A204.1 (cell line): ENCODE results near the gene ANGPTL4.
A peak's percentile ranks its signal among the peaks of the same experiment; 100 is the strongest.
"Not testable (repeated sequence)": the region's sequence is repeated elsewhere in the genome, so short reads cannot be mapped to it uniquely, and the experiment has no call there.

Experiments
- FAIRE-seq: peaks from 2 replicates; lab custom pipeline; 2012; peaks lifted over from hg19 to GRCh38; lab: Jason Lieb, UNC

Gene ANGPTL4

DNA sequence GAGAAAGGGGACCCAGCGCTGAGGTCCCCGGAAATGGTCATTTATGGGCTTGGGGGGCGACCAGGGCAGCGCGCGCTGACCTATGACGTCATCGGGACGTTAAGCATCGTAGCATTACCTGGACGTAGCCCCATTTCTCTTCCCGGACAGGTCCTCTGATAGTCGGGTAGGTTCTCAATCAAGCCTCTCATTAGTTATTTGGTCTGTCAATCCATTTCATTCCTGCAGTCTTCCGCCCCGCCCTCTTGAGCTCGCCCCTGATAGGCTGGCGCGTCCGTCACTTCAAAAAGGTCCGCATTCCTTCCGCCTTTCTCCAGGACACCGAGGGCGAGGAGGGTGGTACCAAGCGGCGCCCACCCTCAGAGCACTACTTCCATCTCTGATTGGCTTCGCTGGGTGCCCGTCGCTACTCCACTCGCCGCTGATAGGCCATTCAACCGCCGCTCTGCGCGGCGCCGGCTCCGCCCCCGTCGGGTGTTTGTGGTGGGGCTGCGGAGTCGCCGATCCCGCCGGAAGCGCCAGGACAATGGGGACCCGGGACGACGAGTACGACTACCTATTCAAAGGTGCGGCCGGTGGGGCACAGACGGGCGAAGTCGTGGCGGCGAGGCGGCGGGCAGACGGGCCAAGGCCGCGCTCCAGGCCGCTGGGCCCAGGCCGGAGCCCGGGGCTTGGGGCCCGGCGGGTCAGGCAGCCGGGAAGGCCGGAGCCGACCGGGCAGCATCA, 26.1 kb downstream of the ANGPTL4 start, which contains the start of gene RAB11B:
Gene RAB11B, plus strand, starts transcription at position 470 of the 726 bp plus-strand sequence. Its CDS starts 57 bp downstream, at position 527.
- FAIRE-seq, result peak; percentile 99

DNA sequence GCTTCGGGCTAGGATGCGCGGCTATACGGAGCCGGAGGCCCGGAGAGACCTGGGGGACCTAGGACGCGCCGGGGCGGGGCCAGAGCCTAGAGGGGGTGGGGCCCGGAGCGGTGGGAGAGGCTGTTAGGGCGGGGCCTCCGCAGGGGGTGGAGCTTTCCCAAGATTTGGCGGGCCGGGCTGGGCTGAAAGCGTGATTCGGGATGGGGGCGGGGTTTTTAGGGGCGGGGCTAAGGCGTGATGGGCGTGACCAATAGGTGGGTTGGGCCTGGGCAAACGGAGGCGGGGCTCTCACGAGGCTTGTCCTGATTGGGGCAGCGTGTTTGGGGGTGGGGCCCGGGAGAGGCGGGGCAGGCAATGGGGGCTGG, 26.6 kb downstream of the ANGPTL4 start:
- FAIRE-seq, result no peak

DNA sequence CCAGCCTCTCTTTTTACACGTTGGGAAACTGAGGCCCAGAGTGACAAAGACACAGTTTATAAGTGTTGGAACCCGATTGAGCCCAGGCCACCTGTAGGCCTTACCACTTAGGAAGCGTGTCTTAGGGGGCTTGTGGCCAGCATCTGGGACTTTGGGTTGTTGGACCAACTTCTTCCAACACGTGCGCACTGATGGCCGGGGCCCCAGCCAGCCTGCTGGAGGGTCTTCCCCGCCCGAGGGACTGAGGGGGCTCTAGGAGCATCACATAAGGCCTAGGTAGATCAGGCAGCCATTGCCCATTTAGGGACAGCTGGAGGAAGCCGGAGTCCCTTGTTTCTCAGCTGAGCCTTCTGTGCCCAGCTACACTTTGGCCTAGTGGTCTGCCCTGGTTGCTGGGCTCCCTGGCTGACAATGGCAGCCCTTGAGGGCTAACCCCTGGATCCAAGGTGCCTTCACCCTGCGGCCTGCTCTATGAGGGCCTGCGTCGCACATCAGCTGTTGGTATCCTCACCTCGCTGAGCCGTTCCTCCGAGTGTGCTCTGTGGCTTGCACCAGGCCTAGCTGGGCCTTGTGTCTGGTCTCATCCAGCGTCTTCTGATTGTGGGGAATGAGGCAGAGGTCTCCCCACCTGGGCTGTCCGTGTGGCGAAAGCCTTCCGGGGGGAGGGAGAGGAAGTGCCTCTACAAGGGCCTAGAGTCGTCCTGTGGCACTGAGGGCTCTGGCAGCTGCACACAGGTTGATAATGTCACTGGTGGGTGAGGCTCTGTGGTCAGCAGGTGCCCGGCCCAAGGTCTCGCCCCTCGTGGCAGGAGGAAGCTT, 27.5 kb downstream of the ANGPTL4 start:
- FAIRE-seq, result no peak

DNA sequence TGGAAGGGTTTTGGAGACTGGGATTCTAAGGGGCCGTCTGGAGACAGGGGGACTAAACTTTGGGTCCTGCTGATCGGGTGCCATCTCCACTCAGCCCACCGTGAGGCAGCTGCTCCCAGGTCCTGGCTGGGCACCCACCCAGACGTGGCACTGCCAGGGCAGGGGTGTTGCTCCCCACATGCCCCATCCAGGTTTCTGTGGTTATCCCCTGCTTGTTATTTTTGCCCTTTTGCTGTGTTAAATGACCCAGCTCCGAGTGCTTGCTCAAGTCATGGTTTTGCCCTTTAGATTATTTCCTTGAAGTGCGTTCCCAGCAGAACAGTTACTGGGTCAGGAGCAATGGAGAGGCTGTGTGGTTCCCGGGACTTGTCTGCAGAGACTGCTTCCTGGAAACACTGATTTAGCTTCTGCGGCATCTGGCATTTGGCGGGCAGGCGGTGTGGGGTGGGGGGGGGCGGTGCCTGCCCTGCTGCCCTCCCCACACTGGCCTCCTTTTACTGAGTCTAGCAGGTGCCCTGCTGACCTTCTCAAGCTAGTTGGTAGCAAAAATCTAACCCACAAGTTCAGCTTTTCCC, 28.1 kb downstream of the ANGPTL4 start:
- no peak for FAIRE-seq

DNA sequence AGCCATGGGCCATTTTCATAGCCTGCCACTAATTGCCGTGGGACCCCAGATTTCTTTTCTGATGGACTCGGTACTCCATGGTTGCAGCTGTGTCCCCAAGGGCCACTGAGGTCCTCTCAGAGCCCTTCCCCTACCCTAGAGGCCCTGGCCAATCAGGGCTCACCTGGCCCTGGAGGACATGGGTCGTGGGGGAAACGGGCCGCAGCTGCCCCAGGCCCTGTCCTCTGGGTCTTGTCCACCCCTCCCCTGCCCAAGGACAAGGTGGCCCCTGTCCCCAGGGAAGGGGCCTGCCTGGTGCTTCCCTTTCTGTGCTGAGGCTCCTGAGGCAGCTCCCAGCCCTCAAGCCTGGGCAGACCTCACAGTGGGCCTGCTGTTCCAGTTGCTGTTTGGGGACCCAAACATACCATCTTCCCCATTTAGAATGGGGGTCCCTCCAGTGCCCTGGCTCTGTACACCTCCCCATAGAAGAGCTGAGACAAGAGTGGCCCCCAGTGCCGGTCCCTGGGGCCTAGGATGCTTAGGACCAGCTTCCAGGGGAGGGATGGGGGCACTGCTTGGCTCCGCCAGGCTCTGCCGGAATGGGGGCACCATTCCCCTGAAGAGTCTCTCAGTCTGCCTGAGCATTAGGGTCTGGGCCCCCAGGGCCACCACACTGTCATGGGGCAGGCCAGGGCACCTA, 29.4 kb downstream of the ANGPTL4 start:
- no peak for FAIRE-seq

DNA sequence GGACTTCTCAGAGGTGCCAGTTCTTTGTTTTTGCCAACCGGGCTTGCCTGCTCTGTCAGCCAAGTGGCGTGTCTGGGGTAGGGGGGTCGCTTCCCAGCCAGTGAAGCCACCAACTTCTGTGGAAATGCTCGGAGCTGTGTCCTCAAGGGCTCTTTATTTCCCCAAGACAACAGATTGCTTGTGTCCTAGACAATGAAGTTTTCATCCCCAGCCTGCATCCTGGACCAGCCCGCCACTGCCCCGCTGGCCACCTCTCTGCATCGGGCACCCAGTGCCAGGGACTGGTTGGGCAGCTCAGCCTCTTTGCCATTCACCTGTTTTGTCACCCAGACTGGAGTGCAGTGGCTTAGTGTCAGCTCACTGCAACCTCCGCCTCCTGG, 29.9 kb downstream of the ANGPTL4 start:
- FAIRE-seq, result no peak

DNA sequence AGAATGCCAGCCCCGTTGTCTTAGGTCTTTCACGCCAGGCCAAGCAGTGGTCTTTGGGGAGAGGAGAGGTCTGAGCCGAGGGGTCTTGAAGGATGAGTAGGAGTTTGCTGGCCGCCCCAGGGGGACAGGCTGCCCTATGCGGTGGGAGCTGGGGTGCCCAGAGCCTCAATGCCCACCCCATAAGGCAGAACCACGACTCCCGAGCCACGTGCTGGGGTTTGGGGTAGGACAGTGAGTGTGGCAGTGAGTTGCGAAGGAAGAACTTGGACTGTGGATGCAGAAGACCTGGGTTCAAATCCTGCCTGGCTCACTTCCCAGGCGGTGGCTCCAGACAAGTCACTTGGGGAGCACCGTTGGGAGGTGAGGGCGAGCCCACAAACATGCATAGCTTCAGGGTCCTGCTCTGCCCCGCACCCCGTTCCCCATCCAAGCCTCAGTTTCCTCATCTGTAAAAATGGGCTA, 31.7 kb downstream of the ANGPTL4 start:
- FAIRE-seq, result no peak

DNA sequence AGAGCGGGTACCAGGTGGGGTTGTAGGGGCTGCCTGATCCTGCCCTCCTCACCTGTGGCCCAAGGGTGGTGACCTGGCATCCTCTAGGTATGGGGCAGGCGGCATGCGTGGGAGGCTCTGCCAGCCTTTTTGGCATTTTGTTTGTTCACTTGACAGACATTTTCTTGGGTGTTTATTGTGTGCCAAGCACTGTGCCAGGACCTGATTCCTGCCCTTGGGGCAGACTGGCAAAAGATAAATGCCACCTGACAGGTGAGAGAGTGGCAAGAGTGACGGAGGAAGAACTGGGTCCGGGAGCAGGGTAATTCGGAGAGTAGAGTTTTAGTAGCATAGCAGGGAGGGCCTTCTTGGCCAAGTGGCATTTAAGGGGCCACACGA, 32.2 kb downstream of the ANGPTL4 start:
- no peak for FAIRE-seq

DNA sequence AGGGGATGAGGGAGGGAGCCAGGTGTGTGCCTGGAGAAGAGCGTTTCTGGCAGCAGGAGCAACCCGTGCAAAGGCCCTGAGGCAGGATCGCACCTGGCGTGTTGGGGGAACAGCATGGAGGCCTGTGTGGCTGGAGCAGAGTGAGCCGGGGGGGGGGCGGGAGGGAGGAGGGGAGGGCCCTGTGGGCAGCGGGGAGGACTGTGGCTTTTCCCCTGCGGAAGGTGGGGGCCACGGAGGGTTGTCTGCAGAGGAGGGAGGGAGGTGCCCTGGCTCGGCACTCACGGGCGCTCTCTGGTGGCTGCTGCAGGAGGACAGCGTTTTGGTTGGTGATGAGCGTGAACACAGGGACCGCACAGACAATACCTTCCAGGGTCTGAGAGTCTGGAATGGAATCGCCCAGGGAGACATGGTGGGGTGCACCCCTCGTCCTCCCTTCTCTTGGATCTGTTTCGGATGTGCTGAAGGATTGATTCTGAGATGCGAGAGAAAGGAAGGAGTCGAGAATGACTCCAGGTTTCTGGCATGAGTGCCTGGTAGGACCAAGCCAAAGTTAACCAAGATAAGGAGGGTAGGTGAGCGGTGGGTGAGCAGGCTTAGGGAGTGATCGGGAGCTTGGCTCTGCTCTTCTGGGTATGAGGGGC, 32.7 kb downstream of the ANGPTL4 start:
- no peak for FAIRE-seq

GRCh38 chr19:8397271-8397670, 33.3 kb downstream of the ANGPTL4 start:
- FAIRE-seq, result no peak

GRCh38 chr19:8397746-8398310, 33.9 kb downstream of the ANGPTL4 start:
- no peak for FAIRE-seq

DNA sequence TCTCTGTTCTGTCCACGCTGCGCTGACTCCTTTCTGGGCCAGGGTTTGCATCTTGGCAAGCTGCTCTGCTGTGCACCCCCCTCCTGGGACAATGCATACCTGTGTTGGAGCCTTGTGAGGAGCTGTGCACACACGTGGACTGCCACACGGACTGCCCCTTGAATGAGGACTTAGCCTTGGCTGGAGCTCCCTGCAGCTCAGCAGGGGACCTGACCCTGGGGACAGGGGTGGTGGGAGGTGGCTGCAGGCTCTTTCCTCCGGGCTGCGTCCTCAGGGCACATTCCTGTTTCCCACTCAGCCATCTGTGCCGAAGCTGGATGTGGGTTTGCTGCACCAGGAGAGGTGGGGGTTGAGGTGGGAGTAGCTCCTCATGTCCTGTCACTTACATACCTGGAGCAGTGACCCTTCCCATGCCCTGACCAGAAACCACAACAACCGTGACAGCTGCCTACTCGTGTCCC, 34.4 kb downstream of the ANGPTL4 start:
- no peak for FAIRE-seq

DNA sequence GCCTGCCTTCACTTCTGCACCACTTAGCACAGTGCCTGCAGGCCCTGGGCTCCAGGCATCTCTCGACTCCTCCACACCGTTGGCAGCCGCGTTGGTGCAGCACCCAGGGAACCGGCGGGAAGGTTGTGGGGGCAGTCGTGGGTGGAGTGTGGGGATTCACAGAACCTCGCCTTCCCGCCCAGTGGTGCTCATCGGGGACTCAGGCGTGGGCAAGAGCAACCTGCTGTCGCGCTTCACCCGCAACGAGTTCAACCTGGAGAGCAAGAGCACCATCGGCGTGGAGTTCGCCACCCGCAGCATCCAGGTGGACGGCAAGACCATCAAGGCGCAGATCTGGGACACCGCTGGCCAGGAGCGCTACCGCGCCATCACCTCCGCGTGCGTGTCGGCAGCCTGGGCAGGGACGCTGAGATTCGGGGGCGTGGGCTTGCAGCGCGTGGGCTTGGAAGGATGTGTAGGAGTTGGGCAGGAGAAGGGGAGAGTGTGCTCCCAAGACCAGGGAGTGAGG, 35.8 kb downstream of the ANGPTL4 start:
- no peak for FAIRE-seq

GRCh38 chr19:8401981-8402411, 38.0 kb downstream of the ANGPTL4 start:
- no peak for FAIRE-seq

- no peak for FAIRE-seq
Measured at GRCh38 chr19:8403098-8403819, 39.3 kb downstream of the ANGPTL4 start.

DNA sequence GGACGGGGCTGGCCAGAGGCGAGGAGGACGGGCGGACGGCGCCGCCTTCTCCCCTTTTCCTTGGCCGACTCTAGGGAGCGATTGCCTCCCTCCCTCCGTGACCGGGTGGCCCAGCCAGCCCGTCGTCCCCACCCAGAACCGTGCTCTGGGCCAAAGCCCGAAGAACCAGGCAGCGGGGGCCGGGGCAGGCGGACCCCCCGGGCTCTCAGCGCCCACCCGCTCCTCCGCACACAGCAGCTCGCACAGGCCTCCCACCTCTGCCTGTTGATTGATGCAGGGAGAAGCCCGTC, 39.8 kb downstream of the ANGPTL4 start:
- no peak for FAIRE-seq

DNA sequence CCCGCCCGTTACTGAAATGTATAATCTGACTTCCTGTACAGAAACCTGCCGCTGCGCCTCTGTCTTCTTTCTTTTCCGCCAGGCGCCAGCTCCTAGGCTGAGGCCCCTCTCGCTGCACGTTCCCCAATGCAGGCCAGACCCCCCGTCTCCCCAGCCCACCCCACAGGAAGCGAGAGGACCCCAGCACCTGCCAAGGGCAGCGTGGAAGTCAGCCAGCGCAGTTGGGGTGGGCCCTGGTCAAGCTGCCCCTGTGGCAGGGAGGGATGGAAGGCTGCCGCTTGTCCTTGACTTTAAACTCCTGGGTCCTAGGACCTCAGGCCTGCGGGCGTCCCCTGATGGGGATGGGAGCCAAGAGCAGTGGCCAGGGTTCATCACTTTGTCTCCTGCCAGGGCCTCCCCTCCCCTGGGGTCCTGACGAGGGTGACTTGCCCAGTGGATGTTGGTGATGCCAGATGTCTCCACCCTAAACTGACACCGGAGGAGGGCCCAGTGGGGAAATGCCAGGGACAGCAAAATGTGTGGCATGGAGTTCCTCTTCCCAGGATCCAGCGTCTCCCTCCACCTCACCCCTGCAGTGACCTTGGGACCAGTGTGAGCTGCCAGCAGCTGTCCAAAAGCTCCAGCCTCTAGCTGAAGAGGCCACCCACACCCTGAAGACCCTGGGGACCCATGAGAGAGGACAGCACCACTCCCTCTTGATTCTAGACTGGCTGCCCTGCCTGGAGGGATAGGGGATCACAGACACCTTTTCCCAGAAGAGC, 40.6 kb downstream of the ANGPTL4 start:
- FAIRE-seq, result no peak

GRCh38 chr19:8410718-8411117, 46.8 kb downstream of the ANGPTL4 start:
- FAIRE-seq, result not testable (repeated sequence)

DNA sequence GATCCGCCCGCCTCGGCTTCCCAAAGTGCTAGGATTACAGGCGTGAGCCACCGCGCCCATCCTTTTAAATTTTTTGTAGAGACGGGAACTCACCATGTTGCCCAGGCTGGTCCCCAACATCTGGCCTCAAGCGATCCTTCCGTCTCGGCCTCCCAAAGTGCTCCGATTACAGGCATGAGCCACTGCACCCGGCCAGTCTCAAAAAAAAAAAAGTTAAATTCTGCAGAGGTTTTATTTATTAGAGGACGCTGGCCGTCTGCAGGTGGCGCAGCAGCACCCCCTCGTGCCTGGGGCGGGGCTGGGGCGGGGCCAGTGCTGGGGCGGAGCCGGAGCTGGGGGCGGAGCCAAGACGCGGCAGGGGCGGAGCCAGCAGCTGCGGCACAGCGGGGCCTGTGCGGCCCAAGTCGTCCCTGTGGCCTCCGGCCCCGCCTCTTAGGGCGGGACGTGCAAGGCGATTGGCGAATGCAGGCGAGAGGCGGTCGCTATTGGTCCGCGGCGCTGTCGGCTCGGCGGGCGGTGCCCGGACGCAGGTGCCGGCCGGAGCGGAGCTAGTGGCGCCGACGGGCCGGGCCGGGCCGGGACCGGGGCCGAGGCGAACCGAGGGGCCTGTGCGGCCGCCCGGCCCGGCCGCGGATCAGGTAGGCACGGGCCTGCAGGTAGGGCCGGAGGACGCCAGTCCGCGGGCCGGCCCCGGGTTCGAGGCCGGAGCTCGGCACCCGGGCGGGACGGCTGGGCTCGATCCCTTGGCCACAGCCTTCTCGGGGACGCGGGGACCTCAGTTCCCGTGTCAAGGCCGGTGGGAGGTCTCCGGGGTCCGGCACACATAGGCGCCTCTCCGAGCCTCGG, 49.1 kb downstream of the ANGPTL4 start, which contains the start of gene MARCHF2:
Gene MARCHF2, plus strand, starts transcription at position 523 of the 846 bp plus-strand sequence. CDS start 8,536 bp downstream, outside the sequence.
- FAIRE-seq, result no peak
